ENCODE data around the gene MAPKAPK3.

MAPKAPK3 gene

GRCh38 chr3:50628601-50629000 is 11.7 kb downstream of the MAPKAPK3 start:
- DNase-seq, result no peak

- DNase-seq, result no peak
Measured at GRCh38 chr3:50630394-50630793, 13.4 kb downstream of the MAPKAPK3 start.

GRCh38 chr3:50630877-50631276 is 13.9 kb downstream of the MAPKAPK3 start:
- peak in 1 of 2 experiments; percentile 11 for DNase-seq

GRCh38 chr3:50632450-50632849 is 15.5 kb downstream of the MAPKAPK3 start:
- no peak for DNase-seq

- DNase-seq, result no peak
Measured at GRCh38 chr3:50633230-50633790, 16.4 kb downstream of the MAPKAPK3 start.

GRCh38 chr3:50635066-50635465 is 18.1 kb downstream of the MAPKAPK3 start:
- no peak for DNase-seq

GRCh38 chr3:50637011-50637410 is 20.1 kb downstream of the MAPKAPK3 start:
- DNase-seq, result no peak

GRCh38 chr3:50637945-50638344 is 21.0 kb downstream of the MAPKAPK3 start:
- no peak for DNase-seq

GRCh38 chr3:50639055-50639494 is 22.1 kb downstream of the MAPKAPK3 start:
- no peak for DNase-seq

GRCh38 chr3:50642382-50642781 is 25.4 kb downstream of the MAPKAPK3 start:
- no peak for DNase-seq

GRCh38 chr3:50644561-50644960 is 27.6 kb downstream of the MAPKAPK3 start:
- DNase-seq, result no peak

GRCh38 chr3:50645378-50645777 is 28.4 kb downstream of the MAPKAPK3 start:
- DNase-seq, result no peak

GRCh38 chr3:50648313-50648712 is 31.4 kb downstream of the MAPKAPK3 start:
- no peak for DNase-seq

GRCh38 chr3:50648944-50649343 is 32.0 kb downstream of the MAPKAPK3 start:
- no peak for DNase-seq

- peak in 1 of 2 experiments; percentile 19 for DNase-seq
Measured at GRCh38 chr3:50649451-50649931, 32.5 kb downstream of the MAPKAPK3 start.

GRCh38 chr3:50650018-50650417 is 33.1 kb downstream of the MAPKAPK3 start:
- DNase-seq, result no peak

GRCh38 chr3:50651445-50651844 is 34.5 kb downstream of the MAPKAPK3 start:
- no peak for DNase-seq

GRCh38 chr3:50651920-50652529 is 35.1 kb downstream of the MAPKAPK3 start:
- DNase-seq, result no peak

- no peak for DNase-seq
Measured at GRCh38 chr3:50652709-50653108, 35.8 kb downstream of the MAPKAPK3 start.

GRCh38 chr3:50653937-50654595 is 37.1 kb downstream of the MAPKAPK3 start:
- DNase-seq, result no peak

- DNase-seq, result no peak
Measured at GRCh38 chr3:50655009-50655830, 38.3 kb downstream of the MAPKAPK3 start.

GRCh38 chr3:50656417-50657195 is 39.7 kb downstream of the MAPKAPK3 start:
- DNase-seq, result no peak

- no peak for DNase-seq
Measured at GRCh38 chr3:50657407-50657806, 40.5 kb downstream of the MAPKAPK3 start.

Measured in NCI-H446 (cell line).